ENCODE measurements around the gene IER5L. TPM values are rescaled to one million over a fixed set of nuclear protein-coding genes. Genes with fewer than 3 reads are reported as not detected.
A peak's percentile ranks its signal among the peaks of the same experiment; 100 is the strongest.
"Not testable (repeated sequence)": the region's sequence is repeated elsewhere in the genome, so short reads cannot be mapped to it uniquely, and the experiment has no call there.

Gene IER5L
- polyA plus RNA-seq, 3 donors, result 9.6 to 18.7 (median 13.1) TPM

DNA sequence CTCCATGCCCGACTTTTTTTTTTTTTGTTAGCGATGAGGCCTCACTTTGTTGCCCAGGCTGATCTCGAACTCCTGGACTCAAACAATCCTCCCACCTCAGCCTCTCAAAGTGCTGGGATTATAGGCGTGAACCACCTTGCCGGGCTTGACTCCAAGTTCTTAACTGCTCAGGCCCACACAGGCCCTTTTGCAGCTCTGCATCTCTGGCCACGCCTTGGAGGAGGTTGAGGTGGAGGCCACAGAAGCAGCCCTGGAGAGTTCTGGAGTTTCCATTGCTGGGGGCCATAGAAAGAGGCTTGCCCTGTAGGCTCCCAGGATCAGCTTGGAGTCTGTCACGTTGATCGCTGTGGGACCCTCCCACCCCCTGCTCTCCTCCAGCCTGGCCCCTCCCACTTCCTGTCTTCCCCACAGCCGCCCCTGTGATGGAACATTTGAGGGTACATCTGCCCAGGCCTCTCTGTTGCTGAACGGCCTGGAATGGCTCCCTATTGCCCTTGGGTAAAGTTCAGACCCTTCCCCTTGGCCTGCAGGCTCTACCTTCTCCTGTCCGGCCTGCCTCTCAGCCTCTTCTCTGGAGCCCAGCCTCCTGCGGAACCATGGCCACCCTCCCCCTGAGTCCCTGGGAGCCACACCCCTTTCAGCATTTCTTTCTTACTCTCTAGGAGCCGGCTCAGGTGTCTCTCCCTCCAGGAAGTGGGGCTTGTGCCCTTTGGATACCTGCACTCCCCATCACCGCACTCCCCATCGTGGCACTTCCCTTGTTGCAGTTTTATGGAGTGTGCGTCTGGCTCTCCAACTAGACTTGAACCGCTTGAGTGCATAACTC lies 30.4 kb upstream of the IER5L start:
- no peak for DNase-seq

DNA sequence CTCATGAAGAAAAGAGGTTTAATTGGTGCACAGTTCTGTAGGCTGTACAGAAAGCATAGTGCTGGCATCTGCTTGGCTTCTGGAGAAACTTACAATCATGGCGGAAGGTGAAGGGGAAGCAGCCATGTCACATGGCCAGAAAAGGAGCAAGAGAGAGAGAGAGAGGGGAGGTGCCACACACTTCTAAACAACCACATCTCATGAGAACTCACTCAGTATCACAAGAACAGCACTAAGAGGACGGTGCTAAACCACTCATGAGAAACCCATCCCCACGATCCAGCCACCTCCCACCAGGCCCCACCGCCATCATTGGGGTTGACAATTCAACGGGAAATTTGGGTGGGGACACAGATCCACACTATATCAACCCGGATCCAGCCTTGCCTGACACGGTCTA lies 28.8 kb upstream of the IER5L start:
- no peak for DNase-seq

DNA sequence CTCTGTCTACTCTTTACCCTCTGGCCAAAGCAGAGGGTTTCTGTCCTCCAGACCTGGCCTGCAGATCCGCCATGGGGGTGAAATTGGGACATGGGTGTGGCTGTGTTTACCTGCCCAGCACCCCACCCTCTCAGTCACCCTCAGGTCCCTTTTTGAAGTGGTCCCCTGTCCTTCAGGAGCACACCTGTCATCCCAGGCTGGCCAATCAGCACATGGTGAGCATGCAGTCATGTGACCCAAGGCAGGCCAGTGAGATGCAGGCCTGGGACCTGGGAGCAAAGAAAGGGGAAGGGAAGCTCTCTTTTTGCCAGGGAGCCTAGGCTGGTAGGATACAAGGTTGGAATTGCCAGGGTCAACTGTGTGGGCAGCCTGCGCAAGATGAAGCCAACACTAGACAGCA lies 28.3 kb upstream of the IER5L start:
- no peak for DNase-seq

DNA sequence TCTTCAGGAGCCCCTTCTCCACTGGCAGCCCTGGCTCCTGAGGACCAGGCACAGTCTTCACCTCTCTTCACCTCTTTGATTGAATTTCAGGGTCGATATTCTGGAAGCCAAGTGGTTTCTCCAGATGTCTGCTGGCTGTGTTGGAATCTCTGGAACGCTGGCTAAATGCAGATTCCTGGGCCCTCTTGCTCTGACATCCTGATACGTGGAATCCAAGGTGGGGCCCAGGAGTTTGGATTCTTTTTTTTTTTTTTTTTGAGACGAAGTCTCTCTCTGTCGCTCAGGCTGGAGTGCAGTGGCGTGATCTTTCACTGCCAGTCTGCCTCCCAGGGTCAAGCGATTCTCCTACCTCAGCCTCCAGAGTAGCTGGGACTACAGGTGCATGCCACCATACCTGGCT lies 26.8 kb upstream of the IER5L start:
- no peak for DNase-seq

DNA sequence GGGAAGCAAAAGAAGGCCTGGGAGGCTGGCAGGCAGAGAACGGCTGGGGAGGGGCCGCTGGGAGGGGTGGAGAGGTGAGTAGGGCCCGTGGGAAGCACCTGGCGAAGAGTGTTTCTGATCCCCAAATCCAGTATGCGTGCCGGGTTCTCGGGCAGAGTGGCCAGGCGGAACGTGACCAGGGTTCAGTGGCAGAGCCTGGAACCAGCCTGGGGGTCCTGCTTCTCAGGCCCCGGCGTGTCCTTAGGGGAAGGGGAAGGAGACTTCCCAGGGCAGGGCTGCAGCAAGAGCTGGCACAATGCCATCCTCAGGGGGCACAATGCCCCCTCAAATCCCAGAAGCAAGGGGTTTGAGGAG lies 25.5 kb upstream of the IER5L start:
- DNase-seq, result no peak

DNA sequence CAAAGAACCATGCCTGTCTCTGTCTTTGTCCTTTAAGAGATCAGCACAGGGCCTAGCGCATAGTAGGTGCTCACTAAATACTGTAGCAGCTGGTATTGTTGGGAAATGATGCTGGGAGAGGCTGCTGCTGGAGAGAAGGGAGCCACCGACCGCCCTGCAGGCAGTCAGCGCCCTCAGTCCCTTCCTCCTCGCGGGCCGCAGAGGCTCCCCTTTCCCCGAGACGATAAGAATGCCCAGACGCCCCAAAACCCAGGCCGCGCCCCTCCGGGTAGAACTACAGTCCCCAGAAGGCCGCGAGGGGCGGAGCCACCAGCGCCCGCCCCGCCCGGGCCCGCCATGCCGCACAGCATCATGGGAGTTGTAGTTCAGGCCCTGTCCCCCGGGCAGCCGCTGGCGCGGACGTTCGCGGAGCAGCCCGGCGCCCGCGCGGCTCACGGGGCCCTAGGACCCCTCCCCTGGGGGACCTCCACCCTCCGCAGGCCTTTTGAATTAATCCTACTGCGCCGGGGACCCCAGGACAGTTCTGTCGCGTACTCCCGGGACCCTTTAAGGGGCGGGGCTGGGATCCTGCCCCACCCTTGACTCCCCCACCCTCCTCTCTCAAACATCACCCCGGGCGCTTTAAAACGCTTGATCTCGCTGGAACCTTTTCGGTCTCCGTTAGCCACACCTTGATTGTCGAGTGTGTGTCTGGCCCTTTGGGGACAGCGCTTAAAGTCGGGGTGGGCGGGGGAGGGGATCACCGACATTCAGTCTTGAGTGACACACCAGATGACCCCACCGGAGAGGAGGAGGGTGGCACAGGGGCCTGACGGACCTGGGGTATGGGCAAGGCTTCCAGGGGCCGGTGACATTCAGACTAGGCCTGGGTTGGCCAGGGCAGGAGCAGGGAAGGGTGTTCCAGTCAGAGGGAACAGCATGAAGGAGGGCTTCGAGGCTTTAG lies 24.8 kb upstream of the IER5L start:
- DNase-seq, result peak; percentile 78

DNA sequence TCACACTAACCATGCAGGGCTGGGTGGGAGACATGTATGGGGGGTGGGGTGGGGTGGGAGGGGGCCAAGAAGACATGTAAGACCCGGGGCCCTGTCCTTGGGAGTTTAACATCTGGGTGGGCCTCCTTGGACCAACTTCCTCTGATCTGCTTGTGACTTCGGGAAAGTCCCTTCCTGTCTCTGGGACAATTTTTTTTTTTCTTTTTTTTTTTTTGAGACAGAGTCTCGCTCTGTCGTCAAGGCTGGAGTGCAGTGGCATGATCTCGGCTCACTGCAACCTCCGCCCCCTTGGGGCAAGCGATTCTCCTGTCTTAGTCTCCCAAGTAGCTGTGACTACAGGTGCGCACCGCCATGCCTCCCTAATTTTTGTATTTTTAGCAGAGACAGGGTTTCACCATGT lies 23.8 kb upstream of the IER5L start:
- DNase-seq, result no peak

DNA sequence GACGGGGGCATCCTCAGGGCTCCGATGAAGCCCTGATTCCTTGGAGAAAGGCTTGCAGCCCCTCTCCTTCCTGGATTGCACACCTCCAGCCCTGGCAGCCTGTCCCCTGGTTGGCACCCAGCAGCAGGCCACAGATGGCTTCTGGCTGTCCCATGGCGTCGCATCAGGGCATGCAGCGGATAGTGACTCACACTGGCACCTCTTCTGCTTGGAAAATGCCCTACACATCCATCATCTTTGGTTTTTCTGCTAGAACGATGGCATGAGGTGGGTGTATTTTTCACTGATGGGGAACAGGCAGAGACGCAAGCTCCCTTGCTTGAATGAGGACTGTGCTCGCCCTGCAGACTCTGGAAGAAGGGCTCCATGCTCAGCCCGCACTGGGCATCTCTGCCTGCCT lies 23.2 kb upstream of the IER5L start:
- DNase-seq, result no peak

DNA sequence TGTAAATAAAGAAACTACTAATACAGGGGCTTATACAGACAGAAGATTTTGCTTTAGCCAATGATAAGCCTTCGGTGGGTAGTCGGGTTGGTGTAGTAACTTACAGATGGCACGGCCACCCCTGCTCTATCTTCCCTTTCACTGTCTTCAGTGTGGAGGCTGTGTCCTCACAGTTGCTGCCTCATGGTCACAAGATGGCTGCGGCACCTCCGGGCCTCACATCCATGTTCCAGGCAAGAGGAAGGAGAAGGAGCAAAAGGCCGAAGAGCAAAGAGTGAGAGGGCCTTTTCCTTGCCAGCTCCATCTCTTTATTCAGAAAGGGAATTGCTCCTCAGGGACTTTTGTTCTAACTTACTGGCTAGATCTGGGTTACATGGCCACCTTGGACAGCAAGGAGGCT lies 22.2 kb upstream of the IER5L start:
- no peak for DNase-seq

DNA sequence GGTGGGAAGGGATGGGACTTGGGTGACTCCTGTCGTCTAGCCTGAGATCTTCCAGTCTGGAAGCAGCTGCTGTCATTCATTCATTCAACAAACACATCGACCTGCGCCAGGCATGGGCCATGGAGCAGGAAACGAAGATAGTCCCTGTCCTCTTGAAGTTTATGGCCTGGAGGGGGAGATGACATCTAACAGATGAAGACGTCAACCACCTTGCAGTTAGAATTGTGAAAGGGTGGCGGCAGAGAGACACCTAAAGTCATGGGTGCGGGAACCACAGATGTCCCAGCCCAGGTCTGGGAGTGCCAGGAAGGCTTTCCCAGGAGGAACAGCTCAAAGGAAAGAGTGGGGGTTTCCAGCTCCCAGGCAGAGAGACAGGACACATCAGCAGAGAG lies 21.0 kb upstream of the IER5L start:
- no peak for DNase-seq

DNA sequence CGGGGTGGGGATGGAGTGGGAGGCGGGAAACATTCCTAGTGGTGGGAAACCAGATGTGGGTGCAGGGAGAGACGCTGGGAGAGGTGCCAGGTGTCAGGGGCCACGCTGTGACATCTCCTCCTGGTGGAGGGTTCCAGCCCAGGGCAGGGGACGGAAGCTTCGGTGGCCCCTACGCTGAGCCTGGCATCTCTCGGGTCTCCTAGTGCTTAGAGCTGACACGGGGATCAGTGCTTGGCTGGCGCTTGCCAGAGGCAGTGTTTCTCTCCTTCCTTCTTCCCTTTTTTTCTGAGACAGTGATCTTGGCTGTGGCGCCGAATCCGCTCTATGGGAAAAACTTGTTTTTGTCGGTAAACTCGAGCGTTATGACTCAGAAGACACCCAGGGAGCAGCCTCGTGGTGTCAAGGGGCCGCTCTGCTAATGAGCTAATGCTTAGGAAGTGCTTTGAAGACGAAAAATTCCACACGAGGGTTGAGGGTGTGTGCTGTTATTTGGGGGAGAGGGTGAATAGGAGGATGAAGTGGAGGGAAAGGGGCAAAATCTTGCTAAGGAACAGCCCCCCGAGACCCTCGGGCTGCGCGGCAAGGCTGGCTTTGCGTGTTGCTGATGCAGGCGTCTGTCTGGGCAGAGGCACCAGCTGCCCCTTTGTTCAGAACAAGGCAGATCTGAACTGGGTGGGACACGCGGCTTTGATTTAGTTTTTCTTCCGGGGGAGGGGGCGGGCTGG lies 20.4 kb upstream of the IER5L start:
- no peak for DNase-seq

DNA sequence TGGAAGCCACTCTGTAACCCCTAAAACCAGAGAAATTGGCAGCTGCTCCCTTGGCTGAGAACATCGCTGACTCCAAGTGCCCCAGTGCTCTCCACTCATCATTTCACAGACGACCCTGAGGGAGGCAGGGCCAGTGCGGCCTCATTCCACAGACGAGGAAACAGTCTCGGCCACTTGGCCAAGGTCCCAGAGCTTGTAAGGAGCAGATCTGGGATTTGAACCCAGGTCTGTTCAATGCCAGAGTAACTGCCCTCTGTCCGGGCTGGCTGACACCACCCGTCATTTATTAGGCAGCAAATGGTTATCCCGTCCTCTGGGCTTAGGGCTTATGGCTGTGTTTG lies 19.9 kb upstream of the IER5L start:
- DNase-seq, result no peak

DNA sequence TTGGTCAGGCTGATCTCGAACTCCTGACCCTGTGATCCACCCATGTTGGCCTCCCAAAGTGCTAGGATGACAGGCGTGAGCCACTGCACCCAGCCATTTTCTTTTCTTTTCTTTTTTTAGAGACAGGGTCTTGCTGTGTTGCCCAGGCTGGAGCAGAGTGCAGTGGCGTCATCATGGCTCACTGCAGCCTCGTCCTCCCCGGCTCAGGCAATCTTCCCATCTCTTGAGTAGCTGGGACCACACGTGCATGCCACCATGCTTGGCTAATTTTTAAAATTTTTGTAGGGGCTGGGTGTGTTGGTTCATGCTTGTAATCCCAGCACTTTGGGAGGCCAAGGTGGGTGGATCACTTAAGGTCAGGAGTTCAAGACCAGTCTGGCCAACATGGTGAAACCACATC lies 19.0 kb upstream of the IER5L start:
- not testable (repeated sequence) for DNase-seq

DNA sequence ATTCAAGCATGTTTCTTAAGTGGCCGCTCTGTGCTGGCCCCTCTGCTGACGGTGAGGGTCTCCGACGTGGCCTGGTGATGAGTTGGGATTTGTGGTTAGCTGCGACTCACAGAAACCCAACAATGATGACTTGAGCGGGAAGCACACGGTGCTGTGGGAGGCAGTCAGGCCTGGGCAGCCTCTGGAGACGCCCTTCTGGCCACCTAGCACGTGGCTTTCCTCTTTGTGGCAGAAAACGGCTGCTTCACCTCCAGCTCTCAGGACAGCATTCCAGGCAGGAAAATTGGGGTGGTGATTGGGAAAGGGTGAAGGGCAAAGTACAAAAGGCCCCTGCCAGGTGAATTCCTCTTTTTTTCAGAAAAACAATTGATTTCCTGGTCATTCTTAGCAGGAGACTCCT lies 17.5 kb upstream of the IER5L start:
- no peak for DNase-seq

DNA sequence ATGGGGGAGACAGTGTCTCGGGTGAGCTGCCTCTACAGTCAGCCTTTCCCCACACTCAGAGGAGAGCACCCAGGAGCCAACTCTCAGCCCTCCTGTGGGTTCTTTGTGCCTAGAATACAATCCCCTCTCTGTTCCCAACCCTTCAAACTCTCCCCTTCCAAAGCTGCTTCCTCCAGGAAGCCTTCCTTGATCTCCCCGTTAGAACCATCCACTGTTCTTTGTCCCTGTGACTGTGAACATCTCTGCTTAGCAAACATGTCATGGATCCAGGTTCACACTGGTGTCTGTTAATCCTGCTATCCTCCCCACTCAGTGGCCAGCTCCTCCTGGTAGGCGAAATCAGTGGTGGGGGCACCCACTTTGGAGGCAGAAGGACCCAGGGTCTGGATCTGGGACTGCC lies 16.2 kb upstream of the IER5L start:
- no peak for DNase-seq

DNA sequence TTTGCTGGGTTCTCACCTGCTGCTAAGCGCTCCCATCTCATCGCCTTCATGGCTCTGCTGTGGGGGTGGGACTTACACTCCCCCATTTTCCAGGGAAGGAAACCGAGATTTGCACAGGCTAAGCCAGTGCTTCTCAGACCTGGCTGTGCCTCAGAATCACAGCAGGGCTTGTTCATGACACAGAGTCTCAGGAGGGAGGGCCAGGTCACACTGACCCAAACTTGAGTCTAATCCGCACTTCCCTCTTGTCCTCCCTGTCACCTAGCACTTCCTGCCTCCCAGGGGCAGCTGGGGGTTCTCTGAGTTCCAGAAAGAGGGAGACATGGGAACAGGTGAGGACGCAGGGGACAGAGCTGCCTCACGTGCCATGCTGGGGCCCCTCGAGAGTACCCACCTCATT lies 15.6 kb upstream of the IER5L start:
- no peak for DNase-seq

DNA sequence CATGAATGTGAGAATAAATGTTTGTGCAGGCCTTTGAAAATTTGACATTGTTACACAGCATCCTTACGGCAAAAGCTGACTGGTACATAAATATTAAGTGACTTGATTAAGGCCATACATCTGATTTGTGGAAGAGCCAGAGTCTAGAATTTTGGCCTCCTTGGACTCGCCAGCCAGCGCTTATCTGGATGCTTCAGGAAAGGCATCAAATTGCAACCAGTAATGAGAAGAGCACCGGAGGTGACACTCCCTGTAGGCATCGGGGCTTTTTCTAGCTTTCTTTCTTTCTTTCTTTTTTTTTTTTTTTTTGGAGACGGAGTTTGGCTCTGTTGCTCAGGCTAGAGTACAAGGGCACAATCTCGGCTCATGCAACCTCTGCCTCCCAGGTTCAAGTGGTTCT lies 13.2 kb upstream of the IER5L start:
- no peak for DNase-seq

DNA sequence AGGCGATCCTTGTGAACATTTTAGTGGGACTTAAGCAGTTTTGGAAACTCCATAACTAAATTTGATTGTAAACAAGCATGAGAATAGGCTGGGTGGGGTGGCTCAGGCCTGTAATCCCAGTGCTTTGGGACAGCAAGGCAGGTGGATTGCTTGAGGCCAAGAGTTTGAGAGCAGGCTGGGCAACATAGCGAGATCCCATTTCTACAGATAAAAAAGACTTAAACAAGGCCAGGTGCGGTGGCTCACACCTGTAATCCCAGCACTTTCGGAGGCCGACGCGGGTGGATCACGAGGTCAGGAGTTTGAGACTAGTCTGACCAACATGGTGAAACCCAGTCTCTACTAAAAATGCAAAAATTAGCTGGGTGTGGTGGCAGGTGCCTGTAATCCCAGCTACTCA lies 11.9 kb upstream of the IER5L start:
- DNase-seq, result not testable (repeated sequence)

DNA sequence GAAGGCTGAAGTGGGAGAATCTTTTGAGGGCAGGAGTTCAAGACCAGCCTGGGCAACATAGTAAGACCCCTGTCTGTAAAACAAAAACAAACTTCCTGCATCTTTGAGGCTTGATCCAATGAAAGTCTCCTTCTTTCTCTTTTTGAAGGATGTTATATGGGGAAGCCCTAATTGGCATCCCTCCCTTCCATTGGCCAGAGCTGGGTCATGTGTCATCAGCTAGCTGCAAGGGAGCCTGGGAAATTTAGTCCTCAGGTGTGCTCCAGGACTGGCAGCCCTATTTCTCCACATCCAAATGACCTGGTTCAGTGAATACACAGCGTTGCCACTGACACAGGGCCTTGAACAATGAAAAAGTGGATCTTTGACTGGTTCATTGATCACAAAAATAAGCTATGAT lies 9.0 kb upstream of the IER5L start:
- no peak for DNase-seq

DNA sequence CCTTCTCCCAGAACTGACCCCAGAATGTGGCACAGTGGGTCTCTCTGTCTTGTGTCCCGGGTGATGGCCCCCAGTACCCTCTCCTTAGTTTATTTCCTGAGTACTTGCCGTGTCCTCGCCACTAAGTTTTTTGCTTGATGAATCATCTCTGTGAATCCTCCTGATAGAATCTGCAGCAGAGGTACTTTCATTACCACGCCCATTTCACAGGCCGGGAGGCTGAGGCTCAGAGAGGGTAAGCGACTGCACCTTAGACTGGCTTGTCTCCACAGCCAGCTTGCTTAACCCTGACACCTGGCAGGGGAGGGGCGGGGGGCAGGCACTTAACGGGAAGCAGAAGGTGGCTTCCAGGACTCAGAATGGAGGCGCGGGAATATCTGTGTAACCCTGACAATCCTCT lies 7.9 kb upstream of the IER5L start:
- no peak for DNase-seq

DNA sequence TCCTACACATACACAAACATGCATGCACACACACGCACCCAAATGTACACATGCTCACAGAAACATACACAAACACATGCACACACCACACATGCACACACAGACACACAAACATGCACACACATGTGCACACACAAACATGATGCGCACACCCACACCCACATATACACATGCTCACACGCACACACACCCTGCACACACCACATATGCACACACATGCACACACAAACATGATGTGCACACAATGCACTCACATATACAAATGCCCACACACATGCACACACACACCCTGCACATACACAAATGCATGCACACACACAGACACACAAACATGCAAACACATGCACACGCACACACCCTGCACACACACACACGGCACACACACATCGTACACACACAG lies 7.3 kb upstream of the IER5L start:
- DNase-seq, result no peak

DNA sequence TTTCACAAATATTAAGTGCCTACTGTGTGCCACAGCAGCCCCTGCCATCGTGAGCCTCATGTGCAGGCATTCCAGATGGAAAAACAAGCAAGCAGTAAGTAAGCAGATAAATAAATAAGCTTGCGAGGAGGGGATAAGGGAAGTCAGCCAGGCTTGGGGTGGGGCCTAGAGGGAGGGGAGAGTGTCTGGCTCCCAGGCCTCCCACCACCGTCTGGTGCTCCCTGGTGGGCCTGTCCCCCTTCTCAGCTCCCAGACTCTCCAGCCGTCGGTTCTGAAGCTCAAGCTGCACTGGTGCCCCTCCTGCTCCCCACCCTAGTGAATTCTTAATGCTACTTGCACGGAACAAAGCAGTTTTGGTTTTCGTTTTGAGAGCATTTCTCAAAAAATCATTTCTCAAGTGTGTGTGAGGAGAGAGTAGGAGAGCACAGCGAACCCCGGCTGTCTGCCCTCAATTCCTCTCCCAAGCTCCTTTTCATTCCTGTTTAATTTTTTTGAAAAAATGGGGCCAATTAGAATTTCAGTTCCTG lies 6.6 kb upstream of the IER5L start:
- no peak for DNase-seq

DNA sequence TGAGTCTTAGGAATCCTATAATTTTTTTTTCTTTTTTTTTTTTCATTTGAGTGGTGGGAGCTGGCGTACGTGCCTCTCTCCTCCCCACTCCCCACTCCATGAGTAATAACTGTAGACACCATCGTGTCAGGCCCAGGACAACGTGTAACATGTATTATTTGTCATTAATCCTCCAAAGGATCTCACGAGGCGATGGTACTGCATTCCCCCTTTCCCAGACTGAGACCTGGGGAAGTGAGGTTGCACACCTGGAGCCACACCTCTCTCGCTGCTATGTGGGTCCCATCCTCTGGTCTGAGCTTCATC lies 6.1 kb upstream of the IER5L start:
- DNase-seq, result no peak

Measured in renal pelvis (tissue), 4 donors.